Activated CD8-positive, alpha-beta memory T cell treated with anti-CD3 and anti-CD28 coated beads for 4 hours (primary cell): ENCODE data around the gene TNIK.
"Not testable (repeated sequence)": the region's sequence is repeated elsewhere in the genome, so short reads cannot be mapped to it uniquely, and the experiment has no call there.

Source experiments
- DNase-seq, 2 donors: peaks; one replicate each; pipeline ENCODE4 v3.0.0-alpha.2; 2020; ENCODE audit warnings: low read depth in 2 of 2

The TNIK gene

DNA sequence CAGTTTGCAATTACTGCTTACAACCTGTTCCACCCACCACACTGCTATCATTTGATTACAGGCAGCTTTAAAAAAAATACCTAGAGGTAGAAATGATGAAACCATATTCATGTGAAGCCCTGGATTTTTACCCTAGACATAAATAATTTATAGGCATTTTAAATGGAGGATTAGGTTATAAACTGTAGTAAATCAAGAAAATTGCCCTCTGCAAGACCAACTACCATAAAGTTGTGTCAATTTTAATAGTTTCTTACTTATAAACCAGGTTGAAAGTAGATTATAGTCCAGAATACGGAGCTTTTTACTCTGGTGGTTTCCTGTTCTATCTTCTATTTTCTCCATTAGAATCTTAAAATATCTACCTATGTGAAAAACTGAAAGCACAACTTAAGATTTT, 13.9 kb downstream of the TNIK start:
- DNase-seq = no peak

DNA sequence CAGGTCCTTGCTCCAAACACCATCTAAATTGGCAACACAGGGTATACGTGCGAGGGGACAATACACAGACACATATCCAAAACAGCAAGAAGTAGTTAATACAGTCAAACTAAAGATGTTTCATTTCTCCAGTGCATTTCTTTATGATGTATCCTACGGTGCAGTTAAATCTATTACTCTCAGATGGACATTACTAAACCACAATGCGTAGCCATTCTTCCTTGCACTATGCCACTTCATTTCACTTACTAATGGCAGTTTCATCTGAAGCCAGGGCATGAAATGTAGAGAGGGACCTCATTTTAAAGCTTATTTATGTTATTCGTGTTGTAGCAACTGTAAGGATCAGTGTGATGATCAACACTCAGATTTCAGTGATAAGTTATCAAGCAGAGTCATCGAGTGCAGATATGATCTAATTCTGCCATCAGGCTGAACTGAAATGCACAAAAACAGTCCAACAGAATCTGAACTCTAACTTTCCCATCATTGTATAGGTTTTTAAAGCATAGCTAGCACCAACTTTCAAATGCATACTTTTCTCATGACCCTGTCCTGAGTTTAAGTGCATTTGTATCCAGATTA, 14.5 kb downstream of the TNIK start:
- DNase-seq = no peak

- no peak for DNase-seq
Measured at GRCh38 chr3:171444001-171444690, 16.1 kb downstream of the TNIK start.

GRCh38 chr3:171443211-171443957, 16.8 kb downstream of the TNIK start:
- no peak for DNase-seq

DNA sequence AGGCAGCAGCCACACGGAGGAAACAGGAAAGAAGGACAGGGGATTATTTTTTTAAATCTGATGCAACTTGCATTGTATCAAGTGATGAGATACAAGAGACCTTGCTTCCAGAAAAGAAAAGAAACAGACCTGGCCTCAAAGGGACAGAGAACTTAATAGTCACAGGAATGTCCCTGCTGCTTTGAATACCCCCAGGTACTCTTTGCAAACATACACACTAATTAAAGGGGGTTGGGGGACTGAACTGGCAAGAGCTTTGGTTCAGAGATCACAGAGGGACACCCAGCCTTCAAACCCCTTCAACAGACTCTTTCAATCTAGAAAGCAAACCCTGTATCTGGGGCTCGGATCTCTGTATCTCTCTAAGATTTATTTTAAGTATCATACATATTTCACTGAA, 18.0 kb downstream of the TNIK start:
- DNase-seq = no peak

DNA sequence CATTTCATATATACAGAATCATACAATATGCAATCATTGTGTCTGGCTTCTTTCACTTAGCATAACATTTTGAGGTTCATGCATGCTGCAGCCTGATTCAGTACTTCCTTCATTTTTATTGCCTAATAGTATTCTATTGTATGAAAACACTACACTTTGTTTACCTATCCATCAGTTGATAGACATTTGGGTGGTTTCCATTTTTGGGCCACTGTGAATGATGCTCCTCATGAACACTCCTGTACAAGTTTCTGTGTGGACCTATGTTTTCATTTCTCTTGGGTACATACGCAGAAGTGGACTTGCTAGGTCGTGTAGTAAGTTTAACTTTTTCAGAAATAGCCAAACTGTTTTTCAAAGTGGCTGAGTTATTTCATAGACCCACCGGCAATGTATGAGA, 18.8 kb downstream of the TNIK start:
- no peak for DNase-seq

GRCh38 chr3:171439996-171440395, 20.2 kb downstream of the TNIK start:
- no peak for DNase-seq

DNA sequence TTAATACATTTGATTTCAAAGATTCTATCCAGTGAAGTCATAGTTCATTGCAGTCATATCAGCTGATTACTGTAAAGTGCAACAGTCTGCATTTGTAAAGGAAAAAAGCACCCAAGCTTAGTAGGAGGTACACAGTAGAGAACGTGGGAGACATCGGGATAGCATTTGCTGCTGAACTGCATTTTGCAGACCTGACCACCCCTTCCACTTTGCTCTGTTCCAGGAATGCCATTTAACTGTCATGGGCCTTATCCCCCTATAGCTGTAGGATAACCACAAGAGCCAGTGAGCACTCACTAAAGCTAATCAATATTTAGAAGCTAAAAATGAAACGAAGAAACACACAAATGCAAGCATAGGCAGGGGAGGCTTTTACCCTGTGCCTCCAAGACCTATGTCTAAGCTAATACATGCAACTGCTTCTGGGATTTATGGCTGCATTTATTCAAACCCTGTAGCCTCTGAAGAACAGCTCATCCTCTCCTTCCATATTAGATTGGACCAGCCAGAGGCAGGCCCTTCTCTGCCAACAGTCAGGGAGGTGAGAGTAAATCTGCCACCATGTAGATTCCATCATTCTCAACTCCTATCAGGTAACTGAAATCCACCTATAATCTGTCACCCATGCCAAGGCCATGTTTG, 23.0 kb downstream of the TNIK start:
- no peak for DNase-seq

- no peak for DNase-seq
Measured at GRCh38 chr3:171436380-171436779, 23.8 kb downstream of the TNIK start.

DNA sequence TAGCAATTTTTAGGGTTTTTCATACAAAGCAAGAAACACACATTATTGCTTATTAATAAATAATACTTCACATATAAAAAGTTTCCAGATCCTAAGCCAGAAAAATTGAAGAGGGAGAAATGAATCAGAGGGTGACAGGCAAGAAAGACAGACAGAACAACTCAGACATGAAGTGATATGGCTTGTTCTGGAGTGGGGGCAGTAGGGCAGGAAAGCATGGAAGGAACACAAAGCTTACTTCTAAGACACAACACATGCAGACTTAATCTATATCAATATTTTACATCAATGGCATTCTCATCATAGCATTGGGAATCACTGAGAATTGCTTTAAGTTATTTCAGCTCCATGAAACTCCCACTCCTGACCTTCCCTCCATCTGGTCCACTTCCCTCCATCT, 24.4 kb downstream of the TNIK start:
- DNase-seq = no peak

DNA sequence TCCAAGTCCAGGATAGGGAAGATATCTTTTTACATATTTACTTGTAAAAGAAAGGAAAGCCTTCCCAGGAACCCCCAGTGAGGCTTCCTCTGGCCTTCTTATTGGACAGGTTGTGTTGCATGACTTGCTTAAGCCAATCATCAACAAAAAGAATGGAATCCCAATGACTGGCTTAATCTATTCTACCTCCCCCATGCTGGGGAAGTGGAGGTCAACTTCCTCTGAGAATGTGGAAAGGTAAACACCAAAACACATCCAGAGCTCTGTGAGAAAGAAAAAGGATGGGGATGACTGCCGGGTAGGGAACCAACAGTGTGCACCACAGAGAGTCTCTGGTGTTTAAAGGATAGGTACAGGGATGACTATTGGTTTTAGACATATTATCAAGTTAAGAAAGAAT, 25.1 kb downstream of the TNIK start:
- DNase-seq = no peak

DNA sequence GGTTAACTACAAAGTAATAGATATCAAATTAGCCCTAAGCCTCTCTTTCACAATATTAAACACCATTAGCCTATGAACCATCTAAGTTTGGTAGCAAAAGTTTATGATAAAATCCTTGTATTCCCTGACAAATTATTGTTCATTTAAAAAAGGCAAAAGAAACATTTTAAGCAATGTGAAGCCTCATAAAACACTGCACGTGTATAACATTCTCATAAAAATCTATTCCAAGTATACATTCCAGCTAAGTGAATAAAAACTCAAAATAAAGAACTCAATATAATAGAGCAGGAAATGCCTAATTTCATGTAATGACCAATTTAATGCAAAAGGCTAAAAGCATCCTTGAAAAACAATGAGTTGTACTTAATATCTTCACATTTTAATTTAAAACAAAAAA, 27.7 kb downstream of the TNIK start:
- DNase-seq = no peak

- DNase-seq = no peak
Measured at GRCh38 chr3:171431550-171431949, 28.7 kb downstream of the TNIK start.

DNA sequence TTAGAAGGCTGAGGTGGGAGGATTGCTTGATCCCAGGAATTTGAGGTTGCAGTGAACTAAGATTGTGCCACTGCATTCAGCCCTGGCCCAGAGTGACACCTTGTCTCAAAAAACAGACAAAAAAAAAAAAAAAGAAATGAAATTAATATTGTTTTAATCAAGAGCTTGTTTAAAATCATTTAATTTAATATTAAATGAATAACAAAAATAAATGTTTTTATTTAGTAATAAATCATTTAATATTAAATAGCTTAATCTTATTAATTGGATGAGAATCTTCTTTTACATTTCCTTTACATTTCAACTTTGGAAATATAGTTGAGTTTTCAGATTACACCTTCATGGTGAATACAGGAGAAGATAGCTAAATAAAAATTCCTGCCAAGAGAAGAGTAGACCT, 29.7 kb downstream of the TNIK start:
- no peak for DNase-seq

GRCh38 chr3:171429635-171430034, 30.6 kb downstream of the TNIK start:
- no peak for DNase-seq

DNA sequence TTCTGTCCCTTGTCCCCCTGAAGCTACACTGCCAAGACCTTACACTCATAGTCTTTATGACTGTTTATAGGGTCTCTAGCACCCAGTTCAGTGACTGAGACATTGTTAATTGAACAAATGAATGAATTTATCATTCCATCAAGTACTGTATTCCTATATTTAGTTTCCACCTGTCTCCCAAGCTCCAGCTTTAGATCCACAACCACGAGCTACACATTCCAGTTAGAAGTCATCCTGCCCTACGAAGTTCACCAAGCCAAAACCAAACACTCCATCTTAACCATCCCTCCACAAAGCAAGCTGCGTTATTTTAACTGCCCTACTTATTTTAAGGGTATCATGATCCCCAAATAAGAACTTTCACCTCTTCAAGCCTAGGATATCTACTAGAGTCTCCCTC, 31.3 kb downstream of the TNIK start:
- DNase-seq = no peak

DNA sequence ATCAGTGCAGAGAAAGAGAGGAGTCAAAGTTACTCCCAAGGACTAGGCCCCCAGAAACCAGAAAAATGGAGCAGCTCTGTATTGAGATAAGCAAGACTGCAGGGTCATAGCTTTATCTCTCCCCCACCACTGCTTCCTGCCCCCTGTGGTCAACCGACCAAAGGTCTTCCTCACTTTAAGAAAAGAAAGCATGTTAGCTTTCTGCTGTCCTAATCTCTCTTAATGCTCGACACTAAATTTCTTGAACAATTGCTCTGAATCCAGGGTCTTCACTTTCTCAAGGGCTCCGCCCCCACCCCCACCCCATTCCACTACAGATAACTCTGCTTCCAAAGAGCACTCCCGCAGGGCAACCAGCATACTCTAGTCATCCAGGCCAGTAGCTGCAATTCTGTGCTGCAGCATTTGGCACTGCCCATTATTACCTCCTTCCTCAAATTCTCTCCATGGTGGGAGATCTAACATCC, 31.9 kb downstream of the TNIK start:
- no peak for DNase-seq

GRCh38 chr3:171427771-171428320, 32.4 kb downstream of the TNIK start:
- no peak for DNase-seq

GRCh38 chr3:171424063-171424462, 36.1 kb downstream of the TNIK start:
- not testable (repeated sequence) for DNase-seq

GRCh38 chr3:171422855-171423254, 37.4 kb downstream of the TNIK start:
- not testable (repeated sequence) for DNase-seq

GRCh38 chr3:171420667-171421066, 39.5 kb downstream of the TNIK start:
- DNase-seq = no peak

DNA sequence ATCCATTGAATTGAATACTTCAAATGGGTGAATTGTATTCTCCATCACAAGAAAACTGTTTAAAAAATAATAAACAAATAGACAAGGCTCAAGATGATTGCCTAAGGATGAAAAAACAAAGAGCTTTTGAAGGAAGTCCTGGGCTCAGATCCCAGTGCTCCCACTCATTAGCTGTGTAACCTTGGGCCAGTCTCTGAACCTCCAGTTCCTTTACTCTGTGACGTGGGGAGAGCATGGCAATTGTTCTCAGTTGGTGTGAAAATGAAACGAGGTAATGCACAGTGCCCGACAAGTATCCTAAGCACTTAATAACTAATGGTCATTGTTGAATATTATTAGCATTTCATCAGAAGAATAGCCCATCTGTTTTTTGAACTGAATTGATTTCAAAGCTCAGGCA, 40.7 kb downstream of the TNIK start:
- no peak for DNase-seq
